H1 (cell line): ENCODE results near the gene CXCL11. TPM values are rescaled to one million over a fixed set of nuclear protein-coding genes. Genes with fewer than 3 reads are reported as not detected.

Experiments used
- EGR1 ChIP-seq: IDR thresholded peaks from 2 replicates; pipeline ENCODE4 v1.6.1; 2011; ENCODE audit warnings: low read depth, low read length, borderline replicate concordance
- RXRA ChIP-seq: IDR thresholded peaks from 2 replicates; pipeline ENCODE4 v1.6.1; 2011; ENCODE audit warnings: low read depth, mild to moderate bottlenecking, low read length, moderate library complexity; ENCODE audit not compliant: insufficient read depth
- polyA plus RNA-seq, 7 experiments: library from polyadenylated mRNA; depleted of rRNA in 3 of 7; stranded (reverse) in 5 of 7; unstranded in 2 of 7; fragments of >200 nt in 5 of 7; fragments of 200-250 nt in 2 of 7; gene quantifications; 1 replicate in 5 of 7; 2 replicates in 1 of 7; 4 replicates in 1 of 7; pipeline versions ENCODE4 v1.2.1 to v1.2.3, GENCODE V29; 2011 to 2013; ENCODE audit warnings: missing spikeins in 2 of 7, mixed read lengths in 2 of 7
- total RNA-seq: library from RNA; stranded (reverse); fragmentation: NEBNext Ultra II Directional; extraction: Animal tissue kit (Norgen Biotek cat#: 25700); gene quantifications from 2 replicates; pipeline ENCODE4 v1.2.1, GENCODE V29; 2021
- TF ChIP-seq, protein P1 (sequence below), 3 experiments: IDR thresholded peaks; 1 replicate in 2 of 3; 2 replicates in 1 of 3; pipeline versions ENCODE4 v1.5.1 to v1.6.1; 2011; ENCODE audit warnings: low read length in 3 of 3, mild to moderate bottlenecking in 3 of 3, inconsistent platforms in 2 of 3, low read depth in 1 of 3, moderate library complexity in 1 of 3; ENCODE audit not compliant: insufficient read depth in 1 of 3; ENCODE audit errors: control extremely low read depth in 1 of 3

The CXCL11 gene
- total and polyA plus RNA-seq, 2 of the 8 experiments (the other 6 are each of a cell fraction or from before 2014, with no cell fraction given) = 0.18 TPM; not detected in 1

GRCh38 chr4:76022031-76022430 is 13.8 kb downstream of the CXCL11 start (continued):
- TF ChIP-seq, protein P1, sequence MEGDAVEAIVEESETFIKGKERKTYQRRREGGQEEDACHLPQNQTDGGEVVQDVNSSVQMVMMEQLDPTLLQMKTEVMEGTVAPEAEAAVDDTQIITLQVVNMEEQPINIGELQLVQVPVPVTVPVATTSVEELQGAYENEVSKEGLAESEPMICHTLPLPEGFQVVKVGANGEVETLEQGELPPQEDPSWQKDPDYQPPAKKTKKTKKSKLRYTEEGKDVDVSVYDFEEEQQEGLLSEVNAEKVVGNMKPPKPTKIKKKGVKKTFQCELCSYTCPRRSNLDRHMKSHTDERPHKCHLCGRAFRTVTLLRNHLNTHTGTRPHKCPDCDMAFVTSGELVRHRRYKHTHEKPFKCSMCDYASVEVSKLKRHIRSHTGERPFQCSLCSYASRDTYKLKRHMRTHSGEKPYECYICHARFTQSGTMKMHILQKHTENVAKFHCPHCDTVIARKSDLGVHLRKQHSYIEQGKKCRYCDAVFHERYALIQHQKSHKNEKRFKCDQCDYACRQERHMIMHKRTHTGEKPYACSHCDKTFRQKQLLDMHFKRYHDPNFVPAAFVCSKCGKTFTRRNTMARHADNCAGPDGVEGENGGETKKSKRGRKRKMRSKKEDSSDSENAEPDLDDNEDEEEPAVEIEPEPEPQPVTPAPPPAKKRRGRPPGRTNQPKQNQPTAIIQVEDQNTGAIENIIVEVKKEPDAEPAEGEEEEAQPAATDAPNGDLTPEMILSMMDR (IDR thresholded peaks at IDR 0.05; ENCODE audit: control extremely low read depth in 1 of 3, insufficient read depth in 1 of 3, low read depth in 1 of 3, low read length in 3 of 3) = no peak
- TF ChIP-seq EGR1 = no peak
- TF ChIP-seq RXRA = no peak
